ENCODE results near the gene CACNA1C. TPM values are rescaled to one million over a fixed set of nuclear protein-coding genes. Genes with fewer than 3 reads are reported as not detected.

CACNA1C gene
- total RNA-seq, 1 experiment from 2014 or later: 3.7 TPM

- no peak overlapping the region for H3K27ac ChIP-seq (ENCODE audit: low read depth, low read length, poor library complexity, severe bottlenecking)
- no TSS peak for BruUV-seq (replicated peaks)
- peaks cover 5% of the 10 kb centered on the region for H3K4me1 ChIP-seq (ENCODE audit: insufficient read depth, low read length, poor library complexity, severe bottlenecking)
- H3K36me3 ChIP-seq (ENCODE audit: insufficient read depth, low read length, poor library complexity, severe bottlenecking): no peaks in the 10 kb centered on the region
- TF ChIP-seq EZH2 (IDR thresholded peaks at IDR 0.05; ENCODE audit: borderline replicate concordance, low read depth, low read length, poor library complexity, severe bottlenecking): no peak
- no peak for TF ChIP-seq CTCF (conservative IDR thresholded peaks at IDR 0.05; ENCODE audit: low read depth, low read length)
- ChIA-PET CTCF (no interaction called here), POLR2A (ENCODE audit: low non-redundant PET) (no interaction called here)
- DNase-seq (ENCODE audit: low spot score): no peak
- H3K4me3 ChIP-seq (ENCODE audit: low read depth, low read length, poor library complexity, severe bottlenecking): no peak overlapping the region
- intact Hi-C loops (cut with micrococcal nuclease; ENCODE audit: unreplicated experiment): no loop called here
- no peaks in the 10 kb centered on the region for H3K9me3 ChIP-seq (ENCODE audit: low read depth, low read length, poor library complexity, severe bottlenecking)
- no peaks in the 10 kb centered on the region for H3K27me3 ChIP-seq (replicated peaks; ENCODE audit: insufficient read depth, low read depth, low read length, poor library complexity)
These were observed 244.9 kb downstream of the CACNA1C start for GRCh38 chr12:2297658-2298057.

DNA sequence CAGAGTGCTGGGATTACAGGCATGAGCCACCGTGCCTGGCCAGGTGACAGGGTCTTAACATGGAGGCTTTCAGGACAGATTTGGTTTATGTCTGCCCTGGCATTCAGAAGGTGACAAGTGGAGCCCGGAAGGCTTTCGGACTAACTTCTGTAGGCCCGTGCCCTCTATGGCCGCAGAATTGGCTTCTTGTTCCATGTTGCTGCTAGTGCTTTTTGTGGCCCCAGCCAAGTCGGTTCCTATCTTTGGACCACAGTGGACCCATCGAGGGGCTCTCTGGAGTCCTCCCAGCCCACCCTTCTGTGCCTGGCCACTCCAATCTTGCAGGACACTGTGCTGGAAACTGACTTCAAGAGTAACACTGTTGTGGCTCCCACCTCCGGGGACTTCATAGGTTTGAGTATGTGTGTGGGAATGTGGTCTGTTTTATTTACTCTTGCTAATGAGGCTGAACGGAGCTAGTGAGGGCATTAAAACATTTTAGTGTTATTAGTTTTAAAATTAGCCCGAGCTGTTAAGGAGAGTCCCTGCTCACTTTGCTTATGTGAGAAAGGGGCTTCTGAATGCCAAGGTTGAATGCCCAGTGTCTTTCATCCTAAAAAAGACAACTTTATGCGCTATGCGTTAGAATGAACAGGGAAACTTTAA, 245.9 kb downstream of the CACNA1C start:
- CTCF ChIA-PET: no interaction called here
- H3K27me3 ChIP-seq (replicated peaks; ENCODE audit: insufficient read depth, low read depth, low read length, poor library complexity): no peaks in the 10 kb centered on the region
- peaks cover 5% of the 10 kb centered on the region for H3K4me1 ChIP-seq (ENCODE audit: insufficient read depth, low read length, poor library complexity, severe bottlenecking)
- BruUV-seq (replicated peaks): no TSS peak
- POLR2A ChIA-PET (ENCODE audit: low non-redundant PET): no interaction called here
- DNase-seq (ENCODE audit: low spot score): no peak
- H3K27ac ChIP-seq (ENCODE audit: low read depth, low read length, poor library complexity, severe bottlenecking): no peak overlapping the region
- no peaks in the 10 kb centered on the region for H3K9me3 ChIP-seq (ENCODE audit: low read depth, low read length, poor library complexity, severe bottlenecking)
- intact Hi-C loops (cut with micrococcal nuclease; ENCODE audit: unreplicated experiment): no loop called here
- TF ChIP-seq CTCF (conservative IDR thresholded peaks at IDR 0.05; ENCODE audit: low read depth, low read length) (no peak), EZH2 (IDR thresholded peaks at IDR 0.05; ENCODE audit: borderline replicate concordance, low read depth, low read length, poor library complexity, severe bottlenecking) (no peak)
- no peak overlapping the region for H3K4me3 ChIP-seq (ENCODE audit: low read depth, low read length, poor library complexity, severe bottlenecking)
- no peaks in the 10 kb centered on the region for H3K36me3 ChIP-seq (ENCODE audit: insufficient read depth, low read length, poor library complexity, severe bottlenecking)

- ChIA-PET CTCF (no interaction called here), POLR2A (ENCODE audit: low non-redundant PET) (no interaction called here)
- Histone ChIP-seq H3K36me3 (ENCODE audit: insufficient read depth, low read length, poor library complexity, severe bottlenecking) (no peaks in the 10 kb centered on the region), H3K9me3 (ENCODE audit: low read depth, low read length, poor library complexity, severe bottlenecking) (no peaks in the 10 kb centered on the region), H3K4me3 (ENCODE audit: low read depth, low read length, poor library complexity, severe bottlenecking) (no peak overlapping the region), H3K27ac (ENCODE audit: low read depth, low read length, poor library complexity, severe bottlenecking) (no peak overlapping the region), H3K27me3 (replicated peaks; ENCODE audit: insufficient read depth, low read depth, low read length, poor library complexity) (no peaks in the 10 kb centered on the region), H3K4me1 (ENCODE audit: insufficient read depth, low read length, poor library complexity, severe bottlenecking) (peaks cover 5% of the 10 kb centered on the region)
- TF ChIP-seq CTCF (conservative IDR thresholded peaks at IDR 0.05; ENCODE audit: low read depth, low read length) (no peak), EZH2 (IDR thresholded peaks at IDR 0.05; ENCODE audit: borderline replicate concordance, low read depth, low read length, poor library complexity, severe bottlenecking) (no peak)
- no peak for DNase-seq (ENCODE audit: low spot score)
- intact Hi-C loops (cut with micrococcal nuclease; ENCODE audit: unreplicated experiment): no loop called here
- BruUV-seq (replicated peaks): no TSS peak
These were observed 246.4 kb downstream of the CACNA1C start for GRCh38 chr12:2299206-2299605.

Data from A673 (cell line).